Suprapubic skin (tissue), 3 donors: Measurements from ENCODE around the gene SRA1.

ENCODE experiments used
- POLR2AphosphoS5 ChIP-seq, 3 donors: sonication (generic); formaldehyde crosslinking; IDR thresholded peaks; one replicate each; pipeline ENCODE4 v1.6.1; 2017; ENCODE audit warnings: antibody characterized with exemption in 3 of 3
- TF ChIP-seq, protein P1 (sequence below), 2 donors: fragments of 200-600 bp in 1 of 2; fragments of 450-650 bp in 1 of 2; sonication (generic) in 1 of 2; IDR thresholded peaks; one replicate each; pipeline ENCODE4 v1.5.1; 2016 to 2019; ENCODE audit warnings: antibody characterized with exemption in 2 of 2, mild to moderate bottlenecking in 1 of 2, moderate library complexity in 1 of 2

DNA sequence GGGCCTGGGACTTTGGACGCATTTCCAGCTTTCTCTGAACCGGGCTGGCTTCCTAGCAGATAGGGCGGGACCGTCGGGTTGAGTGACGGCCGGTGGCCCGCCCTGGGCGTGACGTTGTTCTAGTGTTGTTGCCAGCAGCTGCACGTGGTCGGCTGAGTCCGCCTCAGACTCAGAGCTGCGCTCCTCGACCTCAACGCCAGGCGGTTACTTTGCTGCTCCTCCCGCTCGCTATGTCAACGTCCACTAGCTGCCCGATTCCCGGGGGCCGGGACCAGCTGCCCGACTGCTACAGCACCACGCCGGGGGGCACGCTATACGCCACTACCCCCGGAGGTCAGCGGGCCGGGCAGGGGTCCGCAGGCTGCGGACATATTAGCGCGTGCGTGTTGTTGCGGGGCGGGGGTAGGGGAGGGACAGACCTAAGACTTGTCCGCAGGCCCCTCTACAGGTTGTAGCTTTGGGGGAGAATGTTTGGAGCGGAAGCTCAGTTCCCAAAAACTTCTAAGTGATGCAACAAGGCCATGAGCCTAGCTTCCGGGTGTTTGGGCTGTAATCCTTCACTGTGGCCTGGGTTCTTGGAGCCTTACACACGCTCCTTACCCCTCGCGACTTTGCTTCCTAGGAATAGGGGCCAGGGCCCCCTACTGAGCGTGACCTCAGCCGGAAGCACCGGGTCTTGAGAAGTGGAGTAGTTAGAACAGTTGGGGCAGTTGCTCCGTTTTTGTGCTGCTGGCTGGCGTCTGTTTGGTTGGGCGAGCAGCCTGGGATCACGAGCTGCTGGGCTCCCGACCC, 9.6 kb downstream of the SRA1 start, which contains the start of gene EIF4EBP3:
- TF ChIP-seq, protein P1, sequence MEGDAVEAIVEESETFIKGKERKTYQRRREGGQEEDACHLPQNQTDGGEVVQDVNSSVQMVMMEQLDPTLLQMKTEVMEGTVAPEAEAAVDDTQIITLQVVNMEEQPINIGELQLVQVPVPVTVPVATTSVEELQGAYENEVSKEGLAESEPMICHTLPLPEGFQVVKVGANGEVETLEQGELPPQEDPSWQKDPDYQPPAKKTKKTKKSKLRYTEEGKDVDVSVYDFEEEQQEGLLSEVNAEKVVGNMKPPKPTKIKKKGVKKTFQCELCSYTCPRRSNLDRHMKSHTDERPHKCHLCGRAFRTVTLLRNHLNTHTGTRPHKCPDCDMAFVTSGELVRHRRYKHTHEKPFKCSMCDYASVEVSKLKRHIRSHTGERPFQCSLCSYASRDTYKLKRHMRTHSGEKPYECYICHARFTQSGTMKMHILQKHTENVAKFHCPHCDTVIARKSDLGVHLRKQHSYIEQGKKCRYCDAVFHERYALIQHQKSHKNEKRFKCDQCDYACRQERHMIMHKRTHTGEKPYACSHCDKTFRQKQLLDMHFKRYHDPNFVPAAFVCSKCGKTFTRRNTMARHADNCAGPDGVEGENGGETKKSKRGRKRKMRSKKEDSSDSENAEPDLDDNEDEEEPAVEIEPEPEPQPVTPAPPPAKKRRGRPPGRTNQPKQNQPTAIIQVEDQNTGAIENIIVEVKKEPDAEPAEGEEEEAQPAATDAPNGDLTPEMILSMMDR (IDR thresholded peaks at IDR 0.05), result peak; percentile 76 to 84
- TF ChIP-seq POLR2AphosphoS5 (IDR thresholded peaks at IDR 0.05), result peak; percentile 33 to 90 (median 89)
